Effector memory CD8-positive, alpha-beta T cell (primary cell): ENCODE results near the gene SLC12A1.

ENCODE experiments used
- ATAC-seq: fragments of 150-1000 bp; cut with Tn5 transposase; replicated peaks from 2 replicates; pipeline ENCODE4 v1.10.0; 2021; ENCODE audit warnings: mild to moderate bottlenecking, moderate library complexity
- DNase-seq, 3 experiments: peaks; one replicate each; pipeline ENCODE4 v3.0.0; 2021
- H3K27ac Mint-ChIP-seq, 2 donors: one replicate each; pipeline ENCODE4 v1.8.0; 2022; ENCODE audit warnings: mild to moderate bottlenecking in 2 of 2, mixed read lengths in 2 of 2, moderate library complexity in 2 of 2
- H3K27me3 Mint-ChIP-seq, 2 donors: one replicate each; pipeline ENCODE4 v1.8.0; 2022; ENCODE audit warnings: mixed read lengths in 2 of 2
- H3K36me3 Mint-ChIP-seq: one replicate; pipeline ENCODE4 v1.8.0; 2022; ENCODE audit warnings: mild to moderate bottlenecking, moderate library complexity, mixed read lengths; ENCODE audit not compliant: insufficient read depth
- H3K4me1 Mint-ChIP-seq, 2 donors: one replicate each; pipeline ENCODE4 v1.8.0; 2022; ENCODE audit warnings: low read depth in 2 of 2, mixed read lengths in 2 of 2
- H3K4me3 Mint-ChIP-seq, 2 donors: one replicate each; pipeline ENCODE4 v1.8.0; 2022; ENCODE audit warnings: mild to moderate bottlenecking in 2 of 2, mixed read lengths in 2 of 2, moderate library complexity in 2 of 2
- H3K9me3 Mint-ChIP-seq, 2 donors: one replicate each; pipeline ENCODE4 v1.8.0; 2022; ENCODE audit warnings: mixed read lengths in 2 of 2

Gene SLC12A1

DNA sequence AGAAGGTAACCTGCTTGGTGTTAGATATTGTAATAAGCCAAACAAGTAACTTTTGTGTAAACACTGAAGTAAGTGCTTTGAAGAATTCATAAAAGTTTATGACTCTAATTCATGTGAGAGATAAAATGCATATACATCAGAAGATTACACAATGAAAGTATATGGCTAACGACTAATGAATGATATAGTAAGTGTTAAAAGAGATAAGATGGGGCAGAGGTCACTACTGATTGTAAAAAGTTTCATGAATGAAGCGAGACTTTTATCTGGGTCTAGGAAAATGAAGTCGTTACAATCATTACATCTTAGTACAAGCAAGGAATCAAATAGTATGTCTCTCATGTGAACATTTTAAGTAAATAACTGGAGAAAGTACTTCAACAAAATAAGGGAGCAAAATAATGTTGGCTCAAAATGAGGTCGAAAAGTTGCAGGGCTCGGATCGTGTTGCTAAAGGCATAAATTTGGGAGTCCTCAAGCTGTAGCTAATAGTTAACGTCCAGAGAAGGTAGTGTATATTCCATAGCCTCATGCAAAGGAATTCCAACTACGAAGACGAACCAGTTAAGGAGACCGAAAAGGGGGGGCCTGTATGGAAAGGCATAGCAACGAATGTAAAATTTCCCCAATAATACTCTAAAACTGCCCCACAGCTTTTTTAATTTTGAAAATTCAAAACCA is 124.1 kb downstream of the SLC12A1 start:
- Mint-ChIP-seq H3K27ac (peak overlapping the region; percentile 98), H3K9me3 (no peaks in the 10 kb centered on the region), H3K4me3 (peak overlapping the region; percentile 96 to 99), H3K4me1 (peaks cover 6 to 22% of the 10 kb centered on the region in 2 donors), H3K27me3 (no peaks in the 10 kb centered on the region), H3K36me3 (peaks cover 25% of the 10 kb centered on the region)
- DNase-seq (no peak), ATAC-seq (no peak)

DNA sequence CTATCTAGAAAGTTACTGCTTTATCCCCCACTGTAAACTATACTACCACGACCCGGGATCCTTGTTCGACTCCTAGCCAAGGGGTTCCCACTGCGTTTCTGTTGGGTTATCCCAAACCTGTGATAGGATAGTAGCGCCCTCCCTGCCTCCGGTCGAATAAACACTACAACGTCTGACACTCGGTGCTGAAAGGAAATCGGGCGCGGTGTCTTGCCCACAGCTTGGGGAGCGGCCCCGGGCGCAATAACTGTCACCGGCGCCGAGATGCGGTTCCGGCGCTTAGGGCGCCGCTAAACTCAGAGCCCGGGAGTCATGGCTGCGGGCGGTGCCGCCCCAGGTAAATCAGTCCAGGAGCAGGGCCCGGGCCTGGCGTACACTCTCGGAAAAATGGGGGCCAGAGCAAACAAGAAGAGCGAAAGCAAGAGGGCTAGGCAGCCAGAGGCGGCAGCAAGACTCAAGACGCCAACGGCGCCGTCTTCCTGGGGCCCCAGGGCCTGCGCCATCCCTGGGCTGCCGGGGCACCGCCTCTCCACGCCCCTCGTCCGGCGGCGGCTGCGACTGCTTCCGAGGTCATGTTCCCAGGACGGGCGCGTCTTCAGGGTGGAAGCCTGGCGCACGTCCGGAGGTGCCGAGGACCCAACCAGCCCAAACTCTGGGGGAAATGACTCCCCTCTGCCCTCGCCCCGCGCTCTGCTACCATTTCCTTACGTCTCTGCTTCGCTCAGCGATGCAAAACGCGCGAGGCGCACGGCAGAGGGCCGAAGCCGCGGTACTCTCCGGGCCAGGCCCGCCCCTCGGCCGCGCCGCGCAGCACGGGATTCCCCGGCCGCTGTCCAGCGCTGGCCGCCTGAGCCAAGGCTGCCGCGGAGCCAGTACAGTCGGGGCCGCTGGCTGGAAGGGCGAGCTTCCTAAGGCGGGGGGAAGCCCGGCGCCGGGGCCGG is 125.0 kb downstream of the SLC12A1 start, which contains the start of gene DUT:
Gene DUT, plus strand, starts transcription at position 575 of the 941 bp plus-strand sequence. Its CDS starts 87 bp downstream, at position 662.
- Mint-ChIP-seq H3K4me1 (peaks cover 9 to 22% of the 10 kb centered on the region in 2 donors), H3K36me3 (peaks cover 30% of the 10 kb centered on the region), H3K4me3 (peak within 1 kb of the TSS; percentile 96 to 99), H3K27me3 (no peaks in the 10 kb centered on the region), H3K9me3 (no peaks in the 10 kb centered on the region), H3K27ac (peak within 1 kb of the TSS; percentile 98)
- DNase-seq, result peak; percentile 67 to 74 (median 70)
- peak; percentile 83 for ATAC-seq

DNA sequence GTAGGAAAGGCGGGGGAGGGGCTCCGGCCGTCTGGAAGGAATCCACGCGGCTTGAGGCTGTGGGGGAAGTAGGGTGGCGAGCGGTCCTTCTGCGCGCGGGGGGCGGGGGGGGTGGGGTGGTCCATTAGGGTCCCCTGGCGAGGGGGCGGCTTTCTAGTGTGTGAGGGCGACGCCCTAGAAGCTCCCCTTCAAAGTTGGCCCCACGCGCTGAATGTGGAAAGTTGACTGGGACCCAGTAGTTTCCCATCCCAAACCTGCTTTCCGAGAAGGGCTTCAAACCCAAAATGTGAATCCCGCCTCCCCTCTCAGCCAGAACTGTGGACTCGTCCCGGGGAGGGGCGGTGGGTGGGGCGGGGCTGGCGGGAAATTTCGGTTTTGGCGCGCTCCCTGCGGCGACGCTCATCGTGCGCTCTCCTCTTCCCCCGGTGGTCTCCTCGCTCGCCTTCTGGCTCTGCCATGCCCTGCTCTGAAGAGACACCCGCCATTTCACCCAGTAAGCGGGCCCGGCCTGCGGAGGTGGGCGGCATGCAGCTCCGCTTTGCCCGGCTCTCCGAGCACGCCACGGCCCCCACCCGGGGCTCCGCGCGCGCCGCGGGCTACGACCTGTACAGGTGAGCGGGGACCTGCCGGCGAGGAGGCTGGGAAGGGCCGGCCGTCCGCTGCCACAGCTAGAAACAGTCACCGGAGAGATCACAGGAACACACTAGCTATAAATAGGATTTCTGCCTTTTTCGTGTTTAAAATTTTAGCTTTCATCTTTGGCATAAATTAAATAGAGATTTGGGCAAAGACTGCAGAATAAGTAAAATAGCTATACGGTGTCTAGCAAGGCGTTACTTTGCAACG is 125.9 kb downstream of the SLC12A1 start:
- H3K9me3 Mint-ChIP-seq, result no peaks in the 10 kb centered on the region
- H3K27ac Mint-ChIP-seq, result peak overlapping the region; percentile 98
- H3K4me1 Mint-ChIP-seq, result peaks cover 9 to 22% of the 10 kb centered on the region in 2 donors
- ATAC-seq (peak; percentile 60), DNase-seq (peak; percentile 49 to 62 (median 51))
- peaks cover 35% of the 10 kb centered on the region for H3K36me3 Mint-ChIP-seq
- no peaks in the 10 kb centered on the region for H3K27me3 Mint-ChIP-seq
- H3K4me3 Mint-ChIP-seq, result peak overlapping the region; percentile 96 to 99

DNA sequence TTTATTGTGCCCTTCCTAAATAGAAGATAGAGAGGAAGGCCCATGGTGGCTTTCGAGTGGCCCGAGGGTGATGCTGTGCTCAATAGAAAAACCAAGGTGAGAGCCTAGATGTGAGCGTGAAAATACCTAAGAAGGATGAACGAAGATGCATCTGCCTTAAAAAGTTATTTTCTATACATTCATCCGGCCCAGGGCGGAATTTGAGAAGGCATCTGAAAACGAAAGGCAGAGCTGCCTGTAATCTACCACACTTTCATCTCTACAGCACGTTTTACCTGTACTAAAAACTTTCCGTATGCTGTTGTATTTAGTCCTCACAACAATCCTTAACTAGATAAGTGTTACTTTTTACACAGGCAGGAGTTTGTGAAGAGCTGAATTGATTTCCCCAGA is 126.5 kb downstream of the SLC12A1 start:
- H3K36me3 Mint-ChIP-seq, result peaks cover 37% of the 10 kb centered on the region
- peak overlapping the region; percentile 98 for H3K27ac Mint-ChIP-seq
- H3K9me3 Mint-ChIP-seq, result no peaks in the 10 kb centered on the region
- peak overlapping the region; percentile 96 to 99 for H3K4me3 Mint-ChIP-seq
- DNase-seq (no peak), ATAC-seq (no peak)
- peaks cover 9 to 22% of the 10 kb centered on the region in 2 donors for H3K4me1 Mint-ChIP-seq
- no peaks in the 10 kb centered on the region for H3K27me3 Mint-ChIP-seq

DNA sequence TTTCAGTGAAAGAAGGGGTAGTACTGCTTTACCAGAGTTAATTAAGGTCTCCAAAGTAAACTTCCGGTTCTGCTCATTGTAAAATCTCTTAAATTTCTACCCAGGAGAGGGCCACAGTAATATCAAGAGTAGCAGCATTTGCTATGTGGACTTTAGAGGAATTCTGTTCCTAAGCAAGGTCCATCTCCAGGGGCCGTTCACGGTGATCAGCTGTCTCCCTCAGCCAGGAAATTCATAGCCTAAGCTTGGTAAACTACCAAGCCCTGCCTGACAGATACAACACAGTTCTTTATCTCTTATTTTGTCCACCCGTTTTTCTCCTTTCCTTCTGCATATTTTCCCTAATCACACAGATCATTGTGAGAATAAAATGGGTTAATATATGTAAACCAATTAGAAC is 127.4 kb downstream of the SLC12A1 start:
- H3K27me3 Mint-ChIP-seq, result no peaks in the 10 kb centered on the region
- DNase-seq (no peak), ATAC-seq (no peak)
- H3K9me3 Mint-ChIP-seq, result no peaks in the 10 kb centered on the region
- H3K27ac Mint-ChIP-seq, result no peak overlapping the region
- H3K36me3 Mint-ChIP-seq, result peaks cover 41% of the 10 kb centered on the region
- peaks cover 9 to 22% of the 10 kb centered on the region in 2 donors for H3K4me1 Mint-ChIP-seq
- no peak overlapping the region for H3K4me3 Mint-ChIP-seq

DNA sequence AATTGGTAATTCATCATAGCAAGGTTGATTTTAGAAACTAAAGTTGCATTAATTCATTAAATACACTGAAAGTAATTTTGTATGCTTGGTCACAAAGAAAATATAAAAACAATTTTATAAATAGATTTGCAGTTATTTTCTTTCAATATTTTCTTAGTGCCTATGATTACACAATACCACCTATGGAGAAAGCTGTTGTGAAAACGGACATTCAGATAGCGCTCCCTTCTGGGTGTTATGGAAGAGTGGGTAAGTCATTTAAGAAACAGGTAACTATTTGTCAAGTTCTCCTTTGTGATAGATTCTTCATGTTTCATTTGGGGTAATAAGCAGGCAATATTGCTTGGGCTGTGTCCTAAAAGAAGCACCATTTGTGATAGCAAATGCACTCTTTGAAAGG is 128.2 kb downstream of the SLC12A1 start:
- Mint-ChIP-seq H3K4me3 (no peak overlapping the region), H3K27me3 (no peaks in the 10 kb centered on the region), H3K36me3 (peaks cover 43% of the 10 kb centered on the region), H3K4me1 (peaks cover 9 to 22% of the 10 kb centered on the region in 2 donors), H3K27ac (no peak overlapping the region), H3K9me3 (no peaks in the 10 kb centered on the region)
- no peak for DNase-seq
- ATAC-seq, result no peak

DNA sequence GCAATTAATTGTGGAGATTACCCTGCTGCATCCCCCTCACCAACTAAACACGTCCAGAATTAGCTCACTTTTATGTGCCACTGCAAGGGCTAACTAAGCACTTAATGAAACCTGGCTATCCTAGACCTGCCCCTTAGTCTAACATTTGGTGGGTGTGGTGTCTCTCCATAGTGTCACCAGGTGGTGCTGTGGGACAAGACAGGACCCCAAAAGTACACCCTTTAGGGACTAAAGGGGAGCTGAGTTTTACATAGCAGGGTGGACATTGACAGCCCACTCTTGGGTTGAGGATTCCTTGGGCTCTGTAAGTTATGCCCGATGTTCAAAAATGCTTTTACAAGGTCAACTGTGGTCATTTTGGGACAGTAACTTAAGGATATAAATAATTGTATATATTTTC is 130.8 kb downstream of the SLC12A1 start:
- H3K36me3 Mint-ChIP-seq, result peaks cover 51% of the 10 kb centered on the region
- H3K27me3 Mint-ChIP-seq, result no peaks in the 10 kb centered on the region
- H3K9me3 Mint-ChIP-seq, result no peaks in the 10 kb centered on the region
- DNase-seq (no peak), ATAC-seq (peak; percentile 23)
- H3K27ac Mint-ChIP-seq, result no peak overlapping the region
- H3K4me1 Mint-ChIP-seq, result peaks cover 4 to 9% of the 10 kb centered on the region in 2 donors
- no peak overlapping the region for H3K4me3 Mint-ChIP-seq

DNA sequence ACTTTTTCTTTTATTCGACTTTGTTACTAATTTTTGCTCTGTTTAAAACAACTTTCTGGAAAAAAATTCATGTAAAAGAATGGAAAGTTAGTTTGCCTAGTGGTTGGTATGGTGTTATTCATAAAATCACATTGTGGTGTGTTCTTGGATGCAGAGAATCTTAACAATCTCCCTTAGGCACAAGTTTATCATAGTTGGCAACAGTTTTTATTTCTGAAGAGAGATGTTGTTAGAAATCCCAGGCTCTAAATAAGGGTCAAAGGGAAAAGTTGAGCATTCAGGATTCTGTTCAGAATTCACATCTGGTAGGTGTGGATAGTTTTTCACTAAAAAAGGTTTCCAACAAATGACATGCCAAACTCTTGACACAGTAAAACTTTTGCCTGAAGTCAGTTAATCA is 131.5 kb downstream of the SLC12A1 start:
- Mint-ChIP-seq H3K4me3 (no peak overlapping the region), H3K36me3 (peaks cover 51% of the 10 kb centered on the region), H3K9me3 (no peaks in the 10 kb centered on the region), H3K27me3 (no peaks in the 10 kb centered on the region), H3K27ac (no peak overlapping the region), H3K4me1 (peaks cover 4 to 5% of the 10 kb centered on the region in 2 donors)
- ATAC-seq (no peak), DNase-seq (no peak)

DNA sequence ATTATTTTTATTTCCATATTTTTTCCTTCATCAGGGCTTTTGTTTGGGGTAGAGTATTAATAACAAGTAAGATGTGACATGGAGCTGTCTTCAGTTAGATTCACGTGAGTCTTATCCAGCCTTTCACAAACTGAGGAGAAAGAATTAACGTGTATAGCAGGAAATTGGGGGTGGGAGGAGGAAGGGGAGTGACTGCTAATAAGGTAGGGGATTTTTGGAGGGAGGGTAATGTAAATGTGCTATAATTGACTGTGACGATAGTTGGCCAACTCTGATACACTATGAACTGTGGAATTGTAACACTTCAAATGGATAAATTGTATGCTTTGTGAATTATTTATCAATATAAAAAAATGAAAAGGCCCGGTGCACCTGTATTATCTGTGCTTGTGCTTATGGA is 134.0 kb downstream of the SLC12A1 start:
- Mint-ChIP-seq H3K36me3 (peaks cover 51% of the 10 kb centered on the region), H3K4me3 (no peak overlapping the region), H3K4me1 (peaks cover 0 to 4% of the 10 kb centered on the region in 2 donors), H3K27me3 (no peaks in the 10 kb centered on the region), H3K9me3 (no peaks in the 10 kb centered on the region), H3K27ac (peak overlapping the region; percentile 26 to 54)
- no peak for DNase-seq
- ATAC-seq, result no peak

DNA sequence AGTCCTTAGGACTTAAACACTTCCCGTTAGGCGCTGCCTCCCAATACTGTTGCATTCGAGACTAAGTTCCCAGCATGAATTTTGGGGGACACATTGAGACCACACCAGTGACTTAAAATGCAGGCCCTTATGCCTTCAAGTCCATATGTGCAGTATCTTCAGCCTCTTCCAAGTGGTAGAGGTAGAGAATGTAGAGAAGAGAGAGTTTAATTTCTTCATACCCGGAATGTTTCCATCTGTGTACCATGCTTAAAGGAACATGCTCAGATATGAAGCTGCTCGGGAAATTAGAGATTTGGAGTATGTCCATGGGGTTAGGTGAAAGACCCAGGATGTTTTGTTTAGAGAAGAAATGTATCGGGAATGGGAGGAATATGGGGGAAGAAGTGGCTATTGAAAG is 137.8 kb downstream of the SLC12A1 start:
- no peaks in the 10 kb centered on the region for H3K27me3 Mint-ChIP-seq
- DNase-seq (no peak), ATAC-seq (no peak)
- H3K27ac Mint-ChIP-seq, result no peak overlapping the region
- no peaks in the 10 kb centered on the region for H3K9me3 Mint-ChIP-seq
- no peaks in the 10 kb centered on the region for H3K4me1 Mint-ChIP-seq
- H3K36me3 Mint-ChIP-seq, result peaks cover 32% of the 10 kb centered on the region
- H3K4me3 Mint-ChIP-seq, result no peak overlapping the region

DNA sequence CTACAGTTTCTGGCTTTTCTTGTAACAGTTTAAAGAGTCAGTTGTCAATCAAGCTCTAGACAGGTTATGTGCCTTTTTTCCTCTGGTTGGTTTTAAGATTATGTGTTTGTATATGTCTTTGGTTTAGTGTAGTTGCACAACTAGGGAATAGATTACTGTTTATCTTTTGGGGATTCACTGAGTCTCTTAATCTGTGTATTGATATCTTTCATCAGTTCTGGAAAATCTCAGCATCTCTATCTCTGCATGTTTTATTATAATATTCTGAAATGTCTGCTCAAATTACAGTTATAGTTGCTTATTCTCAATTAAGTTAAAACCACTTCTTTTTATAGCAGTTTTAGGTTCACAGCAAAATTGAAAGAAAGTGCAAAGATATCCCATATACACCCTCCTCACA is 139.4 kb downstream of the SLC12A1 start:
- no peaks in the 10 kb centered on the region for H3K27me3 Mint-ChIP-seq
- no peaks in the 10 kb centered on the region for H3K9me3 Mint-ChIP-seq
- H3K4me1 Mint-ChIP-seq, result no peaks in the 10 kb centered on the region
- ATAC-seq, result no peak
- H3K27ac Mint-ChIP-seq, result peak overlapping the region in 1 of 2 donors; percentile 2
- DNase-seq, result no peak
- no peak overlapping the region for H3K4me3 Mint-ChIP-seq
- peaks cover 24% of the 10 kb centered on the region for H3K36me3 Mint-ChIP-seq

DNA sequence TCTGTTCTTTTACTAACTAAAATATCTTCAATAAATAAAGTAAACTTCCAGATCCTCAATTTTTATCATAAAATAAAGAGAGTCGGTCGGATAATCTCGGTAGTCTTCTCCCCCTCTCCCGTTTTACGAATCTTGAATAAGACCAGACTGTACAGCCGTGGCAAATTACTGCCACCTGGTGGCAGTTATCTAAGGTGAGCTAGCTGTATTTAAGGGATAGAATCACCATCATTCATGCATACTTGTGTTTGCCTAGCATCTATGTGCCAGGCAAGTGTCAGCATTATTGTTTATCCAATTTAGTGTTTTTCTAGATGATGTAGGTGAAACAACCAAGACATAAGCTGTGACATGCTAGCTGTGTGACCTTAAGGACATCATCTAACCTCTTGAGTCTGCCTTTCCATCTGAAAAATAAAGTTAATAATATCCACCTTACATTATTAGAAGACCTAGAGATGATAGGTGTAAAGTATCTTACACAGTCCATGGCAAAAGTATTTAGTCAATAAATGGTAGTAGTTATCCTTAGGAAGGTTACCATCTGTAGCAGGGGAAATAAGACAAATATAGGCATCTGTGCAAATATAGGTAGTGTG is 146.5 kb downstream of the SLC12A1 start:
- Mint-ChIP-seq H3K4me3 (no peak overlapping the region), H3K27ac (no peak overlapping the region), H3K36me3 (no peaks in the 10 kb centered on the region), H3K9me3 (no peaks in the 10 kb centered on the region), H3K4me1 (peaks cover 0 to 2% of the 10 kb centered on the region in 2 donors), H3K27me3 (peaks cover 0 to 9% of the 10 kb centered on the region in 2 donors)
- ATAC-seq, result peak; percentile 83
- DNase-seq, result peak; percentile 35 to 37 (median 37)
